Measurements from ENCODE around the gene FHIP1A.

Gene FHIP1A

GRCh38 chr4:151417766-151418376 is 8.9 kb downstream of the FHIP1A start:
- TF ChIP-seq CTCF (IDR thresholded peaks at IDR 0.05; ENCODE audit: low read depth, low read length), result no peak
- H3K4me3 ChIP-seq (ENCODE audit: low read depth, low read length), result no peak overlapping the region
- in situ Hi-C loops (cut with HindIII; ENCODE audit: low sequenced_read_pairs), result no loop called here
- DNase-seq (ENCODE audit: low read depth, low spot score), result no peak

DNA sequence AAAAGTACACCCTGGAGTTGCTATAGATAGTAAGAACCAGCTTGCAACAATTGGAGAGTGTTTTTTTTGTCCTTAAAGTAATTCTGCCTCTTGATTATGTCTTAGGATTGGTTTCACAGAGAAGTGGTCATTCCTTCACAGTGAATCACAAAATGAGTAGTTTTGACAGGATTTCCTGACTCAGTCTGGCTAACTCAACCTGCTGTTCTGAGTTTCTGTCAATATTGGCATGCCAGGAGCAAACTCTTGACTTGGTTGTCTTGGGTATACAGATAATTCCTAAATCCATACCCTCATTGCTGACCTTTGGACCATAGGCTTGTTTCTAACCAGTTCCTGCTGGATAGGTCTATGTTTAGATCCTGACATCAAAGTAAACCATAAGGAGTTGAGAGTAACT is 9.4 kb downstream of the FHIP1A start:
- H3K4me3 ChIP-seq (ENCODE audit: low read depth, low read length), result no peak overlapping the region
- DNase-seq (ENCODE audit: low read depth, low spot score), result peak; percentile 91
- in situ Hi-C loops (cut with HindIII; ENCODE audit: low sequenced_read_pairs), result no loop called here
- TF ChIP-seq CTCF (IDR thresholded peaks at IDR 0.05; ENCODE audit: low read depth, low read length), result no peak

DNA sequence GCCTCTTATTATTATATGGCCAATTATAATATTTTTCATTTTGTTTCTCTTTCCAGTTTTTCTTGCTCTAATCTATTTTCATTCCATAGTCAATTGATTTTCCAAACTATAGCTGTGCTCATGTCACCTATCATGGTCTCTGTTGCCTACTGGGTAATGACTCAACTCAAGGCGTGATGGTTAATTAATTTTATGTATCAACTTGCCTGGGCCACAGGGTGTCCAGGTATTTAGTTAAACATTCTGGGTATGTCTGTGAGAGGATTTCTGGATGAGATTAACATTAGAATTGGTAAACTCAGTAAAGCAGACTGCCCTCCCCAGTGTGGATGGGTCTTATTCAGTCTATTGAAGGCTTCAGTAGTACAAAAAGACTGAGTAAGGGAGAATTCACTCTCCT is 9.9 kb downstream of the FHIP1A start:
- no peak for TF ChIP-seq CTCF (IDR thresholded peaks at IDR 0.05; ENCODE audit: low read depth, low read length)
- DNase-seq (ENCODE audit: low read depth, low spot score), result no peak
- H3K4me3 ChIP-seq (ENCODE audit: low read depth, low read length), result no peak overlapping the region
- in situ Hi-C loops (cut with HindIII; ENCODE audit: low sequenced_read_pairs), result no loop called here

GRCh38 chr4:151420250-151420807 is 11.4 kb downstream of the FHIP1A start:
- in situ Hi-C loops (cut with HindIII; ENCODE audit: low sequenced_read_pairs), result no loop called here
- DNase-seq (ENCODE audit: low read depth, low spot score), result no peak
- H3K4me3 ChIP-seq (ENCODE audit: low read depth, low read length), result no peak overlapping the region
- TF ChIP-seq CTCF (IDR thresholded peaks at IDR 0.05; ENCODE audit: low read depth, low read length), result no peak

DNA sequence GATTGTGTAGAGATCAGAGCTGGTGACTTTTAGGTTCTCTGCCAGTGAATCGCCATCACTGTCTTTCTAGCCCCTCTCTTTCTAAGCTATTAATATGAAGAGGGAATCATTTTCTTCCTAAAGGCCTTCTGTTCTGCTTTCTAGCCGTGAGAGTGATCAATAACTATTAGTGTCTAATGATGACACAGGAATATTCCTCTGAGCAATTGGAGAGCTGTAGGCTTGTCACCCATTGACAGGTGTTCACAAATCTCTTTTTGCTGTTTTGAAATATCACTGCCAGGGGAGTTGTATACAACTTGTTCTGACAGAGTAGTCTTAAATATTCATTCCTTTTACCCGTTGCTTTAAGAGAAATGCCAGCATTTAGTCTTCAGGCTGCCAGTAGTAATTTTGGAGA is 13.9 kb downstream of the FHIP1A start:
- DNase-seq (ENCODE audit: low read depth, low spot score), result no peak
- H3K4me3 ChIP-seq (ENCODE audit: low read depth, low read length), result no peak overlapping the region
- in situ Hi-C loops (cut with HindIII; ENCODE audit: low sequenced_read_pairs), result no loop called here
- no peak for TF ChIP-seq CTCF (IDR thresholded peaks at IDR 0.05; ENCODE audit: low read depth, low read length)

- TF ChIP-seq CTCF (IDR thresholded peaks at IDR 0.05; ENCODE audit: low read depth, low read length), result no peak
- DNase-seq (ENCODE audit: low read depth, low spot score), result no peak
- no peak overlapping the region for H3K4me3 ChIP-seq (ENCODE audit: low read depth, low read length)
- in situ Hi-C loops (cut with HindIII; ENCODE audit: low sequenced_read_pairs), result no loop called here
Observed at GRCh38 chr4:151426513-151426912, 17.5 kb downstream of the FHIP1A start.
